ENCODE measurements around the gene DNAJC28. TPM values are rescaled to one million over a fixed set of nuclear protein-coding genes. Genes with fewer than 3 reads are reported as not detected.

The DNAJC28 gene
- total and polyA plus RNA-seq, 2 experiments from 2014 or later = 5.0 to 6.6 TPM

DNA sequence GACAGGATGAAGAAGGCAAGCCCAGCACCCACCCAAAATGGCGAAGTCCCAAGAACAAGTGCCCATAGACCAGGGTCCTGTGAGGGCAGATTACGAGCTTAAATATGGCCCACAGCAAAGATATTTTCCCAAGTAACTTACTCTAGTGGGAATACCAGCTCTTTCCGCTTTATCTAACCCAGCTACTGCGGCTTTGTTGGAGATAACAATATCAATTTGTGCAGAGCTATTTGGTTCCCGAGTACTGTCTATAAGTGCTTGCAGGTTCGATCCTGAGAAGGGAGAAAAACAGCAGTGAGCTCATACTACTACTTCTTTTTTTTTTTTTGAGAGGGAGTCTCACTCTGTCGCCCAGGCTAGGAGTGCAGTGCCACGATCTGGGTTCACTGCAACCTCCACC lies 14.3 kb upstream of the DNAJC28 start:
- peaks cover 16% of the 10 kb centered on the region for H3F3A ChIP-seq (replicated peaks; ENCODE audit: low read depth)
- no peaks in the 10 kb centered on the region for H3K9me2 ChIP-seq (ENCODE audit: insufficient read depth)
- H3K36me3 ChIP-seq (ENCODE audit: insufficient read depth) = peaks cover 59% of the 10 kb centered on the region
- DNase-seq (ENCODE audit: low spot score) (no peak), ATAC-seq (no peak)
- TF ChIP-seq ZNF462 (CRISPR knock-in tag; IDR thresholded peaks at IDR 0.05) (no peak), STAT1 (IDR thresholded peaks at IDR 0.05; ENCODE audit: unreplicated experiment) (no peak)
- no peaks in the 10 kb centered on the region for H3K79me2 ChIP-seq (replicated peaks; ENCODE audit: insufficient read depth)
- no peaks in the 10 kb centered on the region; the same call in 2 of the 3 replicates for H3K9me3 Mint-ChIP-seq
- no peak overlapping the region for H3K4me2 ChIP-seq
- no peak overlapping the region for H2AFZ ChIP-seq
- H4K20me1 ChIP-seq (replicated peaks; ENCODE audit: insufficient read depth) = 0 out of 2 replicates have a peak, but pooled peaks cover 6% of the 10 kb centered on the region
- no peak overlapping the region for H3K4me3 Mint-ChIP-seq
- no peak overlapping the region for H3K27ac ChIP-seq (ENCODE audit: low read depth)
- peaks cover 2% of the 10 kb centered on the region for H3K27me3 Mint-ChIP-seq (ENCODE audit: insufficient read depth, low read depth, poor library complexity)
- no peaks in the 10 kb centered on the region for H3K4me1 Mint-ChIP-seq
- H3K4me1 ChIP-seq (ENCODE audit: insufficient read depth) = no peaks in the 10 kb centered on the region
- H3K4me3 ChIP-seq = no peak overlapping the region
- H3K27ac Mint-ChIP-seq = no peak overlapping the region
- H3K27me3 ChIP-seq (ENCODE audit: insufficient read depth) = no peaks in the 10 kb centered on the region
- H3K36me3 Mint-ChIP-seq (ENCODE audit: low read depth) = peaks cover 86% of the 10 kb centered on the region

DNA sequence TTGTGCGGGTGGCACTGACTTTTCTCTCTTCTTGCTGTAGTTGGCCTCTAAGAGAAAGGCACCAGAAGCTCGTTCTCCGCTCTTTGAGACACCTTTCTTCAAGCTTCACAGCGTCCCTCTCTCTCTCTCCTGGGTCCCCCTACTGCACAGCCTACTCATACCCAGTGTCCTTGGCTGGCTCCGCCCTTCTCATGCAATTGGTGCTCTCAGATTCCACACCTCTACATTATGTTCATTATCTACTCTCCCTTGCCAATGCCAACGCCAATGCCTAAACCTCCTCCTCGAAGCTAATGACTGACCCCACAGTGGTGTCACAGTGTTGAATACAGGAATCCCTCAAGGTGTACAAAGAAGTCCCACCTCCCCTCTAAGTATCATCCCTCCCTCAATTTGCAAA lies 4.8 kb upstream of the DNAJC28 start:
- no peak overlapping the region; the same call in 2 of the 3 replicates for H3K4me3 Mint-ChIP-seq
- H3K79me2 ChIP-seq (replicated peaks; ENCODE audit: insufficient read depth) = no peaks in the 10 kb centered on the region
- no peaks in the 10 kb centered on the region for H3K27me3 ChIP-seq (ENCODE audit: insufficient read depth)
- H3K4me2 ChIP-seq = peak overlapping the region; percentile 55; the same call in 1 of the 2 replicates
- no peaks in the 10 kb centered on the region for H3K36me3 Mint-ChIP-seq (ENCODE audit: low read depth)
- peak overlapping the region; percentile 86 for H2AFZ ChIP-seq
- no peaks in the 10 kb centered on the region for H3K9me2 ChIP-seq (ENCODE audit: insufficient read depth)
- no peak overlapping the region for H3K4me3 ChIP-seq
- H3K4me1 Mint-ChIP-seq = peaks cover 17% of the 10 kb centered on the region
- no peak overlapping the region for H3K27ac ChIP-seq (ENCODE audit: low read depth)
- TF ChIP-seq CREB1 (CRISPR knock-in tag; IDR thresholded peaks at IDR 0.05; ENCODE audit: low read depth) (no peak), JUNB (IDR thresholded peaks at IDR 0.05; ENCODE audit: unreplicated experiment) (no peak), CTCF (conservative IDR thresholded peaks at IDR 0.05; ENCODE audit: low read depth in 2 of 2) (no peak), EZH2phosphoT487 (IDR thresholded peaks at IDR 0.05; ENCODE audit: unreplicated experiment) (no peak), POLR2AphosphoS5 (IDR thresholded peaks at IDR 0.05; ENCODE audit: low read depth) (no peak), NANOG (IDR thresholded peaks at IDR 0.05; ENCODE audit: borderline replicate concordance) (no peak), ZNF331 (CRISPR knock-in tag; IDR thresholded peaks at IDR 0.05; ENCODE audit: low read depth) (no peak)
- TF ChIP-seq, protein P1, sequence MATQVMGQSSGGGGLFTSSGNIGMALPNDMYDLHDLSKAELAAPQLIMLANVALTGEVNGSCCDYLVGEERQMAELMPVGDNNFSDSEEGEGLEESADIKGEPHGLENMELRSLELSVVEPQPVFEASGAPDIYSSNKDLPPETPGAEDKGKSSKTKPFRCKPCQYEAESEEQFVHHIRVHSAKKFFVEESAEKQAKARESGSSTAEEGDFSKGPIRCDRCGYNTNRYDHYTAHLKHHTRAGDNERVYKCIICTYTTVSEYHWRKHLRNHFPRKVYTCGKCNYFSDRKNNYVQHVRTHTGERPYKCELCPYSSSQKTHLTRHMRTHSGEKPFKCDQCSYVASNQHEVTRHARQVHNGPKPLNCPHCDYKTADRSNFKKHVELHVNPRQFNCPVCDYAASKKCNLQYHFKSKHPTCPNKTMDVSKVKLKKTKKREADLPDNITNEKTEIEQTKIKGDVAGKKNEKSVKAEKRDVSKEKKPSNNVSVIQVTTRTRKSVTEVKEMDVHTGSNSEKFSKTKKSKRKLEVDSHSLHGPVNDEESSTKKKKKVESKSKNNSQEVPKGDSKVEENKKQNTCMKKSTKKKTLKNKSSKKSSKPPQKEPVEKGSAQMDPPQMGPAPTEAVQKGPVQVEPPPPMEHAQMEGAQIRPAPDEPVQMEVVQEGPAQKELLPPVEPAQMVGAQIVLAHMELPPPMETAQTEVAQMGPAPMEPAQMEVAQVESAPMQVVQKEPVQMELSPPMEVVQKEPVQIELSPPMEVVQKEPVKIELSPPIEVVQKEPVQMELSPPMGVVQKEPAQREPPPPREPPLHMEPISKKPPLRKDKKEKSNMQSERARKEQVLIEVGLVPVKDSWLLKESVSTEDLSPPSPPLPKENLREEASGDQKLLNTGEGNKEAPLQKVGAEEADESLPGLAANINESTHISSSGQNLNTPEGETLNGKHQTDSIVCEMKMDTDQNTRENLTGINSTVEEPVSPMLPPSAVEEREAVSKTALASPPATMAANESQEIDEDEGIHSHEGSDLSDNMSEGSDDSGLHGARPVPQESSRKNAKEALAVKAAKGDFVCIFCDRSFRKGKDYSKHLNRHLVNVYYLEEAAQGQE (IDR thresholded peaks at IDR 0.05; ENCODE audit: unreplicated experiment) = no peak
- H4K20me1 ChIP-seq (replicated peaks; ENCODE audit: insufficient read depth) = no peaks in the 10 kb centered on the region
- H3K4me1 ChIP-seq (ENCODE audit: insufficient read depth) = no peaks in the 10 kb centered on the region; the same call in 1 of the 2 replicates
- peak; percentile 46 for DNase-seq (ENCODE audit: low spot score)
- peaks cover 8% of the 10 kb centered on the region; the same call in 1 of the 2 replicates for H3F3A ChIP-seq (replicated peaks; ENCODE audit: low read depth)
- peaks cover 14% of the 10 kb centered on the region for H3K27me3 Mint-ChIP-seq (ENCODE audit: insufficient read depth, low read depth, poor library complexity)
- no peaks in the 10 kb centered on the region for H3K9me3 Mint-ChIP-seq
- no peak overlapping the region for H3K27ac Mint-ChIP-seq
- no peaks in the 10 kb centered on the region for H3K36me3 ChIP-seq (ENCODE audit: insufficient read depth)
- ATAC-seq = peak; percentile 49
